H1 (cell line): ENCODE measurements around the gene FAM114A2. TPM values are rescaled to one million over a fixed set of nuclear protein-coding genes. Genes with fewer than 3 reads are reported as not detected.

Source experiments
- CTCF ChIA-PET: fragments of 300-600 bp; sonication (Branson Sonifier 250); formaldehyde crosslinking; loops from one replicate; lab custom pipeline; 2021; ENCODE audit not compliant: partially characterized antibody; lab: Charles Lee
- POLR2A ChIA-PET: fragments of 300-600 bp; sonication (Branson Sonifier 250); formaldehyde crosslinking; loops from one replicate; lab custom pipeline; 2021; ENCODE audit warnings: inconsistent platforms; ENCODE audit not compliant: partially characterized antibody; lab: Charles Lee
- DNase-seq, 2 experiments: peaks; one replicate each; pipeline versions ENCODE4 v3.0.0 to v3.0.0-alpha.2; 2010 to 2022; ENCODE audit warnings: low spot score in 2 of 2, low read depth in 1 of 2, mixed read lengths in 1 of 2
- FAIRE-seq: peaks from 2 replicates; lab custom pipeline; 2011; peaks lifted over from hg19 to GRCh38; lab: Jason Lieb, UNC
- H2AFZ ChIP-seq: 2 replicates; pipeline ENCODE4 v1.8.1; 2012; ENCODE audit warnings: low read length, inconsistent platforms
- H2AK5ac ChIP-seq: 2 replicates; pipeline ENCODE4 v1.6.1; 2013; ENCODE audit warnings: low read depth, low read length
- H2BK120ac ChIP-seq: replicated peaks from 2 replicates; pipeline ENCODE3; 2013; ENCODE audit warnings: low read depth, low read length, inconsistent platforms
- H2BK12ac ChIP-seq: 2 replicates; pipeline ENCODE4 v1.6.1; 2013; ENCODE audit warnings: low read depth, low read length
- H2BK15ac ChIP-seq: 2 replicates; pipeline ENCODE4 v1.6.1; 2013; ENCODE audit warnings: low read length
- H2BK20ac ChIP-seq: 2 replicates; pipeline ENCODE4 v1.6.1; 2013; ENCODE audit warnings: low read length
- H2BK5ac ChIP-seq: 2 replicates; pipeline ENCODE4 v1.6.1; 2013; ENCODE audit warnings: low read depth, low read length
- H3K14ac ChIP-seq: 2 replicates; pipeline ENCODE4 v1.6.1; 2013; ENCODE audit warnings: inconsistent platforms; ENCODE audit not compliant: insufficient read length
- H3K18ac ChIP-seq: 2 replicates; pipeline ENCODE4 v1.6.1; 2013; ENCODE audit warnings: low read length; ENCODE audit errors: extremely low read depth
- H3K23ac ChIP-seq: 2 replicates; pipeline ENCODE4 v1.6.1; 2013; ENCODE audit warnings: inconsistent platforms; ENCODE audit not compliant: insufficient read length
- H3K23me2 ChIP-seq: 2 replicates; pipeline ENCODE4 v1.6.1; 2013; ENCODE audit warnings: low read depth, low read length
- H3K27ac ChIP-seq: 2 replicates; pipeline ENCODE4 v1.6.1; 2011; ENCODE audit warnings: low read depth, low read length, inconsistent platforms
- H3K27me3 ChIP-seq, 4 experiments: replicated peaks in 1 of 4; 1 replicate in 1 of 4; 2 replicates in 3 of 4; pipeline versions ENCODE4 v1.6.1 to v1.8.1; 2011 to 2013; ENCODE audit warnings: low read length in 3 of 4, mild to moderate bottlenecking in 3 of 4, inconsistent platforms in 2 of 4, mixed read lengths in 2 of 4, moderate library complexity in 1 of 4; ENCODE audit not compliant: control insufficient read depth in 3 of 4, insufficient read depth in 3 of 4; ENCODE audit errors: extremely low read depth in 1 of 4
- H3K36me3 ChIP-seq, 4 experiments: 2 replicates each; pipeline versions ENCODE4 v1.6.1 to v1.8.1; 2011 to 2013; ENCODE audit warnings: mild to moderate bottlenecking in 4 of 4, low read length in 3 of 4, moderate library complexity in 2 of 4, control low read depth in 1 of 4, inconsistent platforms in 1 of 4; ENCODE audit not compliant: insufficient read depth in 4 of 4, control insufficient read depth in 2 of 4
- H3K4ac ChIP-seq: replicated peaks from 2 replicates; pipeline ENCODE3; 2013; ENCODE audit warnings: low read length, low read depth, mixed read lengths, inconsistent platforms; ENCODE audit not compliant: insufficient read length
- H3K4me1 ChIP-seq, 4 experiments: replicated peaks in 1 of 4; 1 replicate in 1 of 4; 2 replicates in 3 of 4; pipeline versions ENCODE4 v1.6.1 to v1.8.1; 2011 to 2013; ENCODE audit warnings: low read length in 3 of 4, inconsistent platforms in 2 of 4, mixed read lengths in 1 of 4; ENCODE audit not compliant: insufficient read depth in 4 of 4, control insufficient read depth in 3 of 4
- H3K4me2 ChIP-seq, 2 experiments: 2 replicates each; pipeline versions ENCODE4 v1.6.1 to v1.8.1; 2011 to 2013; ENCODE audit warnings: low read depth in 2 of 2, low read length in 2 of 2, control low read depth in 1 of 2, inconsistent platforms in 1 of 2, mild to moderate bottlenecking in 1 of 2; ENCODE audit not compliant: insufficient read depth in 1 of 2
- H3K4me3 ChIP-seq, 4 experiments: fragments of 200-600, 300-600 bp in 1 of 4; sonication (generic), shearing (Covaris generic), sonication (Bioruptor Twin) in 1 of 4; 2 replicates each; pipeline versions ENCODE4 v1.5.1 to v1.8.1; 2011 to 2016; ENCODE audit warnings: low read length in 4 of 4, low read depth in 3 of 4, control low read depth in 2 of 4, inconsistent platforms in 2 of 4, mild to moderate bottlenecking in 2 of 4, mixed read lengths in 1 of 4, moderate library complexity in 1 of 4; ENCODE audit not compliant: insufficient read depth in 2 of 4; ENCODE audit errors: extremely low read depth in 1 of 4
- H3K56ac ChIP-seq: replicated peaks from 2 replicates; pipeline ENCODE3; 2013; ENCODE audit warnings: low read depth, mild to moderate bottlenecking, mixed read lengths, low read length, inconsistent platforms; ENCODE audit not compliant: insufficient read length
- H3K79me1 ChIP-seq: 2 replicates; pipeline ENCODE4 v1.6.1; 2013; ENCODE audit warnings: low read depth, low read length, control low read depth
- H3K79me2 ChIP-seq, 2 experiments: 2 replicates each; pipeline versions ENCODE4 v1.6.1 to v1.8.1; 2012 to 2013; ENCODE audit warnings: low read length in 2 of 2, mild to moderate bottlenecking in 2 of 2, inconsistent platforms in 1 of 2; ENCODE audit not compliant: insufficient read depth in 2 of 2, control insufficient read depth in 1 of 2
- H3K9ac ChIP-seq, 4 experiments: replicated peaks in 1 of 4; 1 replicate in 1 of 4; 2 replicates in 3 of 4; pipeline versions ENCODE4 v1.6.1 to v1.8.1; 2011 to 2013; ENCODE audit warnings: low read depth in 3 of 4, low read length in 3 of 4, control low read depth in 2 of 4, mild to moderate bottlenecking in 2 of 4, moderate library complexity in 2 of 4, inconsistent platforms in 1 of 4; ENCODE audit errors: extremely low read depth in 1 of 4
- H3K9me3 ChIP-seq, 2 experiments: 2 replicates each; pipeline versions ENCODE4 v1.6.1 to v1.8.1; 2012 to 2013; ENCODE audit warnings: mild to moderate bottlenecking in 2 of 2, moderate library complexity in 2 of 2, control low read depth in 1 of 2, inconsistent platforms in 1 of 2, low read depth in 1 of 2, low read length in 1 of 2, mixed read lengths in 1 of 2; ENCODE audit not compliant: insufficient read depth in 2 of 2
- H4K20me1 ChIP-seq, 2 experiments: replicated peaks in 1 of 2; 2 replicates each; pipeline versions ENCODE3 to v1.8.1; 2011 to 2013; ENCODE audit warnings: inconsistent platforms in 2 of 2, low read length in 2 of 2, mild to moderate bottlenecking in 1 of 2; ENCODE audit not compliant: insufficient read depth in 2 of 2, control insufficient read depth in 1 of 2
- H4K5ac ChIP-seq: 2 replicates; pipeline ENCODE4 v1.6.1; 2013; ENCODE audit warnings: low read length, low read depth, mixed read lengths, inconsistent platforms; ENCODE audit not compliant: insufficient read length
- H4K8ac ChIP-seq: 2 replicates; pipeline ENCODE4 v1.8.0; 2013; ENCODE audit warnings: mild to moderate bottlenecking, moderate library complexity, low read length, inconsistent platforms; ENCODE audit not compliant: insufficient read depth; ENCODE audit errors: extremely low read depth
- H4K91ac ChIP-seq: replicated peaks from 2 replicates; pipeline ENCODE3; 2013; ENCODE audit warnings: low read length, mixed read lengths, inconsistent platforms; ENCODE audit not compliant: insufficient read length
- JUND ChIP-seq: IDR thresholded peaks from 2 replicates; pipeline ENCODE4 v1.6.1; 2011; ENCODE audit warnings: mild to moderate bottlenecking, improper control_type of control experiment, low read length
- polyA plus RNA-seq, 7 experiments: library from polyadenylated mRNA; depleted of rRNA in 3 of 7; stranded (reverse) in 5 of 7; unstranded in 2 of 7; fragments of >200 nt in 5 of 7; fragments of 200-250 nt in 2 of 7; gene quantifications; 1 replicate in 5 of 7; 2 replicates in 1 of 7; 4 replicates in 1 of 7; pipeline versions ENCODE4 v1.2.1 to v1.2.3, GENCODE V29; 2011 to 2013; ENCODE audit warnings: missing spikeins in 2 of 7, mixed read lengths in 2 of 7
- total RNA-seq: library from RNA; stranded (reverse); fragmentation: NEBNext Ultra II Directional; extraction: Animal tissue kit (Norgen Biotek cat#: 25700); gene quantifications from 2 replicates; pipeline ENCODE4 v1.2.1, GENCODE V29; 2021

The FAM114A2 gene
- total and polyA plus RNA-seq, 2 of the 8 experiments (the other 6 are each of a cell fraction or from before 2014, with no cell fraction given) = 3.8 to 9.2 TPM

DNA sequence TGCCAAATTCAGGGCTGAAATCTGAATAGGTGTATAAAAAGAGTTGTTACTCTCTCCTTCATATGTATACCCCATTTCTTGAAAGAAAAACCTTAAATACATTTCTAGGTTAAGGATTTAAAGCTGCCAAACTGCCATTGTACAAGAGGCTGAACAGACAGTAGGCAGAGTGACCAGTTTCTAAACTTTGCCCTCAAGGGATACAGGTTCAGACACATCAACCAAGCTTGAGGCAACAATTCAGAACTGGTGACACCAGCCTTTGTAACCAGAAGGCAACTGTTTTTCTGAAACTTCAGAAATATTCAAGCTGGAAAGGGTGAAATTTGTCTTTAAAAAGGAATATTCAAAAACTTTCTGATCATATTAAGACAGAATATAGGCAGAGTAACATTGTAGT lies 47.5 kb downstream of the FAM114A2 start:
- no peak overlapping the region for H3K23ac ChIP-seq
- no peak overlapping the region for H3K4ac ChIP-seq
- no peak overlapping the region for H4K91ac ChIP-seq
- H3K4me2 ChIP-seq = no peak overlapping the region
- no peak overlapping the region for H3K27ac ChIP-seq
- no peak overlapping the region for H2BK15ac ChIP-seq
- H4K5ac ChIP-seq = no peak overlapping the region
- H2AK5ac ChIP-seq = no peak overlapping the region
- ChIA-PET CTCF (interaction anchor here (1.2 to 2.3 kb wide), 2 partner anchors 8 to 16 kb away, joined by 7 to 9 read pairs; no protein-coding TSS in a partner anchor), POLR2A (no interaction called here)
- no peak overlapping the region for H3K56ac ChIP-seq
- DNase-seq = no peak
- no peaks in the 10 kb centered on the region for H3K9me3 ChIP-seq
- no peak overlapping the region for H4K8ac ChIP-seq
- no peak overlapping the region for H3K18ac ChIP-seq
- H2BK120ac ChIP-seq = no peak overlapping the region
- no peak overlapping the region for H2AFZ ChIP-seq
- H3K23me2 ChIP-seq = no peaks in the 10 kb centered on the region
- FAIRE-seq = no peak
- no peak for TF ChIP-seq JUND
- H2BK5ac ChIP-seq = no peak overlapping the region
- no peaks in the 10 kb centered on the region for H3K27me3 ChIP-seq
- H3K14ac ChIP-seq = no peak overlapping the region
- no peaks in the 10 kb centered on the region for H3K36me3 ChIP-seq
- no peak overlapping the region for H2BK12ac ChIP-seq
- peaks cover 0 to 2% of the 10 kb centered on the region in 2 experiments for H4K20me1 ChIP-seq
- H3K79me1 ChIP-seq = no peaks in the 10 kb centered on the region
- no peaks in the 10 kb centered on the region for H3K4me1 ChIP-seq
- H3K9ac ChIP-seq = no peak overlapping the region
- H3K4me3 ChIP-seq = no peak overlapping the region
- no peak overlapping the region for H2BK20ac ChIP-seq
- H3K79me2 ChIP-seq = no peaks in the 10 kb centered on the region
